GM21390 (cell line): Measurements from ENCODE around the gene SLC35G6.
"Not testable (repeated sequence)": the region's sequence is repeated elsewhere in the genome, so short reads cannot be mapped to it uniquely, and the experiment has no call there.

Source experiments
- ATAC-seq: cut with Tn5 transposase; IDR thresholded peaks from one replicate; pipeline ENCODE4 v1.9.1; 2021; ENCODE audit not compliant: unreplicated experiment

Gene SLC35G6

GRCh38 chr17:7459961-7460545 is 21.2 kb upstream of the SLC35G6 start:
- no peak for ATAC-seq

- ATAC-seq = no peak
Measured at GRCh38 chr17:7460850-7461660, 20.2 kb upstream of the SLC35G6 start.

- ATAC-seq = no peak
Measured at GRCh38 chr17:7462474-7463371, 18.5 kb upstream of the SLC35G6 start.

- no peak for ATAC-seq
Measured at GRCh38 chr17:7463372-7463846, 17.8 kb upstream of the SLC35G6 start.

GRCh38 chr17:7464081-7464480 is 17.2 kb upstream of the SLC35G6 start:
- no peak for ATAC-seq

GRCh38 chr17:7465597-7466275 is 15.5 kb upstream of the SLC35G6 start:
- ATAC-seq = no peak

- no peak for ATAC-seq
Measured at GRCh38 chr17:7466318-7466638, 15.0 kb upstream of the SLC35G6 start.

GRCh38 chr17:7466639-7467341 is 14.5 kb upstream of the SLC35G6 start:
- ATAC-seq = no peak

GRCh38 chr17:7467498-7467897 is 13.7 kb upstream of the SLC35G6 start:
- no peak for ATAC-seq

GRCh38 chr17:7468290-7468689 is 13.0 kb upstream of the SLC35G6 start:
- ATAC-seq = no peak

- ATAC-seq = no peak
Measured at GRCh38 chr17:7468804-7469389, 12.3 kb upstream of the SLC35G6 start.

GRCh38 chr17:7469843-7470242 is 11.4 kb upstream of the SLC35G6 start:
- ATAC-seq = not testable (repeated sequence)

GRCh38 chr17:7470457-7470973 is 10.7 kb upstream of the SLC35G6 start:
- ATAC-seq = not testable (repeated sequence)

GRCh38 chr17:7471729-7472128 is 9.5 kb upstream of the SLC35G6 start:
- ATAC-seq = no peak

- not testable (repeated sequence) for ATAC-seq
Measured at GRCh38 chr17:7474767-7475166, 6.5 kb upstream of the SLC35G6 start.

- no peak for ATAC-seq
Measured at GRCh38 chr17:7475764-7476422, 5.4 kb upstream of the SLC35G6 start.

GRCh38 chr17:7476494-7476893 is 4.8 kb upstream of the SLC35G6 start:
- no peak for ATAC-seq

- ATAC-seq = no peak
Measured at GRCh38 chr17:7476951-7477350, 4.3 kb upstream of the SLC35G6 start.
